HFFc6 (cell line): Measurements from ENCODE around the gene APOC4. TPM values are rescaled to one million over a fixed set of nuclear protein-coding genes. Genes with fewer than 3 reads are reported as not detected.

ENCODE experiments used
- DNase-seq: peaks from one replicate; pipeline ENCODE4 v3.0.0-alpha.2; 2018
- H3K27ac Mint-ChIP-seq: 2 replicates; pipeline ENCODE4 v1.8.0; 2020; ENCODE audit warnings: mild to moderate bottlenecking, mixed read lengths
- H3K27me3 Mint-ChIP-seq: 2 replicates; pipeline ENCODE4 v1.8.0; 2021; ENCODE audit warnings: mild to moderate bottlenecking, moderate library complexity, mixed read lengths; ENCODE audit not compliant: insufficient read depth
- H3K36me3 Mint-ChIP-seq: 2 replicates; pipeline ENCODE4 v1.8.0; 2021; ENCODE audit warnings: low read depth, mixed read lengths
- H3K4me1 Mint-ChIP-seq: 2 replicates; pipeline ENCODE4 v1.8.0; 2020; ENCODE audit warnings: low read depth, mixed read lengths
- H3K4me3 Mint-ChIP-seq: 2 replicates; pipeline ENCODE4 v1.8.0; 2020; ENCODE audit warnings: mild to moderate bottlenecking, moderate library complexity, mixed read lengths
- H3K9me3 Mint-ChIP-seq: 2 replicates; pipeline ENCODE4 v1.8.0; 2020; ENCODE audit warnings: mild to moderate bottlenecking, mixed read lengths
- CTCF ChIP-seq: fragments of 200-600 bp; sonication (generic); IDR thresholded peaks from 2 replicates; pipeline ENCODE4 v1.5.0; 2021; ENCODE audit warnings: antibody characterized with exemption, mild to moderate bottlenecking
- total RNA-seq, 6 experiments: library from RNA; stranded (reverse); fragmentation: NEBNext Ultra II Directional; extraction: Animal tissue kit (Norgen Biotek cat#: 25700); gene quantifications; 2 replicates in 1 of 6; 3 replicates in 5 of 6; pipeline ENCODE4 v1.2.3, GENCODE V29; 2021

The APOC4 gene
- total RNA-seq, 6 experiments from 2014 or later, result not detected

GRCh38 chr19:44985445-44985844 lies 43.4 kb downstream of the APOC4 start:
- Mint-ChIP-seq H3K4me3 (no peak overlapping the region), H3K9me3 (no peaks in the 10 kb centered on the region), H3K27ac (no peak overlapping the region), H3K27me3 (peaks cover 2% of the 10 kb centered on the region; the same call in 1 of the 2 replicates), H3K36me3 (no peaks in the 10 kb centered on the region; the same call in 1 of the 2 replicates), H3K4me1 (no peaks in the 10 kb centered on the region)
- DNase-seq, result no peak
- no peak for TF ChIP-seq CTCF

- Mint-ChIP-seq H3K4me1 (no peaks in the 10 kb centered on the region), H3K27me3 (peaks cover 2% of the 10 kb centered on the region; the same call in 1 of the 2 replicates), H3K36me3 (no peaks in the 10 kb centered on the region; the same call in 1 of the 2 replicates), H3K9me3 (no peaks in the 10 kb centered on the region), H3K4me3 (no peak overlapping the region), H3K27ac (no peak overlapping the region)
- no peak for TF ChIP-seq CTCF
- DNase-seq, result no peak
Measured at GRCh38 chr19:44986389-44986788, 44.4 kb downstream of the APOC4 start.

- peaks cover 5% of the 10 kb centered on the region; the same call in 1 of the 2 replicates for H3K36me3 Mint-ChIP-seq
- no peak overlapping the region for H3K27ac Mint-ChIP-seq
- no peak for TF ChIP-seq CTCF
- peaks cover 2% of the 10 kb centered on the region; the same call in 1 of the 2 replicates for H3K27me3 Mint-ChIP-seq
- H3K4me3 Mint-ChIP-seq, result no peak overlapping the region
- H3K4me1 Mint-ChIP-seq, result no peaks in the 10 kb centered on the region
- no peak for DNase-seq
- no peaks in the 10 kb centered on the region for H3K9me3 Mint-ChIP-seq
Measured at GRCh38 chr19:44987148-44987675, 45.2 kb downstream of the APOC4 start.

GRCh38 chr19:44988273-44988672 lies 46.2 kb downstream of the APOC4 start:
- Mint-ChIP-seq H3K27me3 (peaks cover 2% of the 10 kb centered on the region; the same call in 1 of the 2 replicates), H3K36me3 (peaks cover 5% of the 10 kb centered on the region; the same call in 1 of the 2 replicates), H3K4me3 (no peak overlapping the region), H3K9me3 (no peaks in the 10 kb centered on the region), H3K27ac (no peak overlapping the region), H3K4me1 (no peaks in the 10 kb centered on the region)
- TF ChIP-seq CTCF, result no peak
- no peak for DNase-seq

GRCh38 chr19:44988896-44989556 lies 47.0 kb downstream of the APOC4 start:
- Mint-ChIP-seq H3K4me3 (no peak overlapping the region), H3K36me3 (peaks cover 5% of the 10 kb centered on the region; the same call in 1 of the 2 replicates), H3K27me3 (peaks cover 2% of the 10 kb centered on the region), H3K4me1 (no peaks in the 10 kb centered on the region), H3K9me3 (no peaks in the 10 kb centered on the region), H3K27ac (no peak overlapping the region)
- peak; percentile 81 for TF ChIP-seq CTCF
- DNase-seq, result peak; percentile 52
